WTC11 (cell line): ENCODE data around the gene FGF18. TPM values are rescaled to one million over a fixed set of nuclear protein-coding genes. Genes with fewer than 3 reads are reported as not detected.

Source experiments
- ATAC-seq: fragments of 200-7000 bp; cut with Tn5 transposase; 2 replicates; pipeline ENCODE4 v1.10.0; 2021; ENCODE audit warnings: mild to moderate bottlenecking, moderate library complexity
- CTCF ChIA-PET: fragments of 300-600 bp; sonication (Branson Sonifier 250); formaldehyde crosslinking; loops from one replicate; lab custom pipeline; 2021; ENCODE audit warnings: antibody characterized with exemption; lab: Charles Lee
- POLR2A ChIA-PET: fragments of 350-600 bp; sonication (Branson Sonifier 250); formaldehyde crosslinking; loops from one replicate; lab custom pipeline; 2021; ENCODE audit warnings: antibody characterized with exemption; lab: Charles Lee
- DNase-seq: peaks from one replicate; pipeline ENCODE4 v3.0.0; 2021; ENCODE audit warnings: low spot score
- H3K27ac Mint-ChIP-seq: 2 replicates; pipeline ENCODE4 v1.8.0; 2021; ENCODE audit warnings: mixed read lengths
- H3K27me3 Mint-ChIP-seq: 2 replicates; pipeline ENCODE4 v1.8.0; 2021; ENCODE audit warnings: low read depth, mild to moderate bottlenecking, moderate library complexity, mixed read lengths
- H3K36me3 Mint-ChIP-seq: 2 replicates; pipeline ENCODE4 v1.8.0; 2021; ENCODE audit warnings: mixed read lengths
- H3K4me1 Mint-ChIP-seq: 2 replicates; pipeline ENCODE4 v1.8.0; 2022; ENCODE audit warnings: mixed read lengths
- H3K4me3 Mint-ChIP-seq: 2 replicates; pipeline ENCODE4 v1.8.0; 2021; ENCODE audit warnings: mild to moderate bottlenecking, moderate library complexity, mixed read lengths
- H3K9me3 Mint-ChIP-seq: 2 replicates; pipeline ENCODE4 v1.8.0; 2021; ENCODE audit warnings: mixed read lengths
- ATF2 ChIP-seq: sonication (generic); formaldehyde crosslinking; IDR thresholded peaks from 2 replicates; pipeline ENCODE4 v1.8.1; 2022; ENCODE audit warnings: low read depth, missing genetic modification reagents, borderline replicate concordance
- ATF6 ChIP-seq: sonication (generic); formaldehyde crosslinking; IDR thresholded peaks from 2 replicates; pipeline ENCODE4 v1.8.1; 2023; ENCODE audit warnings: mild to moderate bottlenecking, missing genetic modification reagents
- IRF2 ChIP-seq: sonication (generic); formaldehyde crosslinking; IDR thresholded peaks from 2 replicates; pipeline ENCODE4 v1.8.0; 2022; ENCODE audit warnings: low read depth, missing genetic modification reagents, borderline replicate concordance
- PRDM15 ChIP-seq: sonication (generic); formaldehyde crosslinking; IDR thresholded peaks from 2 replicates; pipeline ENCODE4 v1.8.0; 2022; ENCODE audit warnings: missing genetic modification reagents
- RORB ChIP-seq: fragments of 250-450 bp; sonication (Bioruptor Pico); IDR thresholded peaks from 2 replicates; pipeline ENCODE4 v1.9.0; 2021; ENCODE audit warnings: mild to moderate bottlenecking
- SMAD4 ChIP-seq: sonication (generic); formaldehyde crosslinking; IDR thresholded peaks from 2 replicates; pipeline ENCODE4 v1.8.0; 2022; ENCODE audit warnings: mild to moderate bottlenecking, missing genetic modification reagents
- SOX15 ChIP-seq: fragments of 250-450 bp; sonication (Bioruptor Pico); IDR thresholded peaks from 2 replicates; pipeline ENCODE4 v1.9.0; 2021; ENCODE audit warnings: mild to moderate bottlenecking
- TEAD1 ChIP-seq: sonication (generic); formaldehyde crosslinking; IDR thresholded peaks from 2 replicates; pipeline ENCODE4 v1.8.0; 2022; ENCODE audit warnings: mild to moderate bottlenecking, missing genetic modification reagents
- ZNF263 ChIP-seq: sonication (generic); formaldehyde crosslinking; IDR thresholded peaks from 2 replicates; pipeline ENCODE4 v1.8.1; 2022; ENCODE audit warnings: low read depth, mild to moderate bottlenecking, moderate library complexity, missing genetic modification reagents
- ZNF281 ChIP-seq: sonication (generic); formaldehyde crosslinking; IDR thresholded peaks from 2 replicates; pipeline ENCODE4 v1.8.0; 2023; ENCODE audit warnings: mild to moderate bottlenecking, missing genetic modification reagents
- total RNA-seq: library from RNA; stranded (reverse); gene quantifications from 3 replicates; pipeline ENCODE4 v1.2.3, GENCODE V29; 2021
- TF ChIP-seq, protein P1 (sequence below): sonication (generic); formaldehyde crosslinking; IDR thresholded peaks from 2 replicates; pipeline ENCODE4 v1.8.1; 2023; ENCODE audit warnings: mild to moderate bottlenecking, missing genetic modification reagents, moderate library complexity
- TF ChIP-seq, protein P2 (sequence below): fragments of 250-450 bp; sonication (Bioruptor Pico); IDR thresholded peaks from 2 replicates; pipeline ENCODE4 v2.1.2; 2022; ENCODE audit warnings: mild to moderate bottlenecking, moderate library complexity
- TF ChIP-seq, protein P3 (sequence below): sonication (generic); formaldehyde crosslinking; IDR thresholded peaks from 2 replicates; pipeline ENCODE4 v1.8.1; 2022; ENCODE audit warnings: mild to moderate bottlenecking, missing genetic modification reagents, moderate library complexity, borderline replicate concordance

Gene FGF18
- total RNA-seq, 1 experiment from 2014 or later: 0.72 TPM

GRCh38 chr5:171421331-171422262, 2.1 kb downstream of the FGF18 start (continued):
- TF ChIP-seq PRDM15 (CRISPR knock-in tag) (no peak), IRF2 (CRISPR knock-in tag) (no peak), ZNF281 (CRISPR knock-in tag) (no peak), SOX15 (CRISPR knock-in tag) (no peak)
- TF ChIP-seq, protein P1, sequence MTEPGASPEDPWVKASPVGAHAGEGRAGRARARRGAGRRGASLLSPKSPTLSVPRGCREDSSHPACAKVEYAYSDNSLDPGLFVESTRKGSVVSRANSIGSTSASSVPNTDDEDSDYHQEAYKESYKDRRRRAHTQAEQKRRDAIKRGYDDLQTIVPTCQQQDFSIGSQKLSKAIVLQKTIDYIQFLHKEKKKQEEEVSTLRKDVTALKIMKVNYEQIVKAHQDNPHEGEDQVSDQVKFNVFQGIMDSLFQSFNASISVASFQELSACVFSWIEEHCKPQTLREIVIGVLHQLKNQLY (CRISPR knock-in tag): no peak
- TF ChIP-seq, protein P2, sequence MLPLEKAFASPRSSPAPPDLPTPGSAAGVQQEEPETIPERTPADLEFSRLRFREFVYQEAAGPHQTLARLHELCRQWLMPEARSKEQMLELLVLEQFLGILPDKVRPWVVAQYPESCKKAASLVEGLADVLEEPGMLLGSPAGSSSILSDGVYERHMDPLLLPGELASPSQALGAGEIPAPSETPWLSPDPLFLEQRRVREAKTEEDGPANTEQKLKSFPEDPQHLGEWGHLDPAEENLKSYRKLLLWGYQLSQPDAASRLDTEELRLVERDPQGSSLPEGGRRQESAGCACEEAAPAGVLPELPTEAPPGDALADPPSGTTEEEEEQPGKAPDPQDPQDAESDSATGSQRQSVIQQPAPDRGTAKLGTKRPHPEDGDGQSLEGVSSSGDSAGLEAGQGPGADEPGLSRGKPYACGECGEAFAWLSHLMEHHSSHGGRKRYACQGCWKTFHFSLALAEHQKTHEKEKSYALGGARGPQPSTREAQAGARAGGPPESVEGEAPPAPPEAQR: no peak

GRCh38 chr5:171422495-171422894, 3.0 kb downstream of the FGF18 start:
- H3K36me3 Mint-ChIP-seq: no peaks in the 10 kb centered on the region
- no peak overlapping the region for H3K27ac Mint-ChIP-seq
- DNase-seq: no peak
- H3K4me1 Mint-ChIP-seq: peaks cover 35% of the 10 kb centered on the region
- ChIA-PET POLR2A (no interaction called here), CTCF (interaction anchor here (0.9 to 1.6 kb wide), 5 partner anchors 10 to 490 kb away, joined by 3 to 4 read pairs (median 4); no protein-coding TSS in a partner anchor)
- no peak for ATAC-seq
- H3K4me3 Mint-ChIP-seq: no peak overlapping the region
- H3K9me3 Mint-ChIP-seq: no peaks in the 10 kb centered on the region
- H3K27me3 Mint-ChIP-seq: peaks cover 39% of the 10 kb centered on the region
- TF ChIP-seq ATF2 (CRISPR knock-in tag) (no peak), ZNF263 (CRISPR knock-in tag) (no peak), SMAD4 (CRISPR knock-in tag) (no peak), ATF6 (no peak), ZNF281 (CRISPR knock-in tag) (no peak), TEAD1 (CRISPR knock-in tag) (no peak), RORB (CRISPR knock-in tag) (no peak)
- TF ChIP-seq, protein P2: no peak
- TF ChIP-seq, protein P3, sequence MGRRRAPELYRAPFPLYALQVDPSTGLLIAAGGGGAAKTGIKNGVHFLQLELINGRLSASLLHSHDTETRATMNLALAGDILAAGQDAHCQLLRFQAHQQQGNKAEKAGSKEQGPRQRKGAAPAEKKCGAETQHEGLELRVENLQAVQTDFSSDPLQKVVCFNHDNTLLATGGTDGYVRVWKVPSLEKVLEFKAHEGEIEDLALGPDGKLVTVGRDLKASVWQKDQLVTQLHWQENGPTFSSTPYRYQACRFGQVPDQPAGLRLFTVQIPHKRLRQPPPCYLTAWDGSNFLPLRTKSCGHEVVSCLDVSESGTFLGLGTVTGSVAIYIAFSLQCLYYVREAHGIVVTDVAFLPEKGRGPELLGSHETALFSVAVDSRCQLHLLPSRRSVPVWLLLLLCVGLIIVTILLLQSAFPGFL (CRISPR knock-in tag): no peak
